ENCODE results near the gene VPS37B. TPM values are rescaled to one million over a fixed set of nuclear protein-coding genes. Genes with fewer than 3 reads are reported as not detected.

The VPS37B gene
- total and polyA plus RNA-seq, 4 experiments from 2014 or later, result 18.8 to 23.7 (median 22.2) TPM

DNA sequence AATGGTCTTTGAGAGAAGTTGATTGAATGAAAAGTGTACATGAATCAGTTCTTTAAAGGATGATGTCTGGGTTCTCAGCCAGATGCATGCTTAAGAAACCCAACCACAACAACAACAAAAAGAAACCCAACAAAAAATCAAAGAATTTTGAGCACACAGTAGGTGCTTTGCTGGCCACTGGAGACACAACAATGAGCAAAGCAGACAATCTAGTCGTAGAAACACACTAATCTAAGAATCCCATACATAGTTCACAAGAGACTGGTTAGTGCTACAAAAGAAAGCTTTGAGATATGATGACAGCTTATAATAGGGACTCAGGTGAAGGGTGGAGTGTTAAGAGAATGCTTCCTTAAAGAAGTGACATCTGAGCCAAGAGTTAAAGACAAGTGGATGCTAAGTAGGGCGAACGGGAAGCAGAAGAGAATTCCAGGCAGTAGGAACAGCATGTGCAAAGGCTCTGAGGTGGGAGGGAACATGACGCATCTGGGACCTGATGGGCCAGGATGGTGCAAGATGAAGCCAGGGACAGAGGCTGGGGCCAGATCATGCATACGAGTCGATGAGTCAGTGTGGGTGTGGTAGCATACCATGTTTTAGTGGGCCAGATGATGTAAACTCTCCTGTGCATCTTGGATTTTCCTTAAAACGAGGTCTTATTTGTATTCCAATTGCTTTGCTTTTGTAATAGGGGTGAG, 65.3 kb downstream of the VPS37B start:
- no peaks in the 10 kb centered on the region for H3K9me3 Mint-ChIP-seq
- peaks cover 0 to 4% of the 10 kb centered on the region in 2 donors for H3K36me3 Mint-ChIP-seq
- Histone ChIP-seq H3K4me1 (ENCODE audit: insufficient read depth, low read length) (peaks cover 15% of the 10 kb centered on the region), H3K27ac (ENCODE audit: low read depth, low read length) (no peak overlapping the region), H3K9me3 (ENCODE audit: control insufficient read depth in 1 of 2, low read length in 2 of 2) (no peaks in the 10 kb centered on the region), H3K4me3 (ENCODE audit: low read length in 2 of 2) (no peak overlapping the region), H3K36me3 (ENCODE audit: insufficient read depth, low read length) (no peaks in the 10 kb centered on the region), H3K27me3 (ENCODE audit: insufficient read depth, low read length) (no peaks in the 10 kb centered on the region)
- POLR2A ChIA-PET (ENCODE audit: partially characterized antibody), result no interaction called here
- peaks cover 0 to 2% of the 10 kb centered on the region in 2 donors for H3K27me3 Mint-ChIP-seq
- no peak for DNase-seq
- no peak overlapping the region for H3K4me3 Mint-ChIP-seq
- peaks cover 7 to 21% (median 12%) of the 10 kb centered on the region in 4 donors for H3K4me1 Mint-ChIP-seq
- intact Hi-C loops (cut with micrococcal nuclease), result loop anchor here (10.0 kb wide), 1 partner anchor 56 kb away; the partner anchor contains the start of gene CCDC62
- CTCF ChIA-PET (ENCODE audit: partially characterized antibody), result no interaction called here
- H3K27ac Mint-ChIP-seq, result peak overlapping the region in 2 of 7 donors; percentile 2 to 63

DNA sequence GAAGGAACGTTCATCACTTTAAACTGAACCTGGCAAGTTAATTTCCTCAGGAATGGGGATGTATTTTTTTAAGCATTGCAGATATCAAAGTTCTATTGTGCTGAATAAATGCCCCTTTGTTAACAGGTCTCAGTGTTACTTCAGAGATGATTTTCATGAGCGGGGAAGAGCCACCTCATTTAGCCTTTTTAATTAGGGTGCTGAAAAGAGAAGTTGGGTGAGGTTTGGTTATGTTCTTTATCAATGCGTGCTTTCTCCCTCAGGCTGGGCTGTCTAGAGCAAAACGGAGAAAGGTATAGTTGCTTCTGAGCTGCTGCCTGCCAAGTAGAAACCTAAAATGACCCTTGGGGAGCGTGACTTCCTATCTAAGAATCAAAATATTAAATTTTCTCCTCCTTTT, 68.7 kb downstream of the VPS37B start:
- Mint-ChIP-seq H3K27me3 (peaks cover 0 to 2% of the 10 kb centered on the region in 2 donors), H3K9me3 (no peaks in the 10 kb centered on the region), H3K36me3 (no peaks in the 10 kb centered on the region), H3K4me1 (peaks cover 0 to 5% (median 1%) of the 10 kb centered on the region in 4 donors), H3K4me3 (no peak overlapping the region), H3K27ac (no peak overlapping the region)
- DNase-seq, result no peak
- no peak overlapping the region for H3K4me3 ChIP-seq (ENCODE audit: low read length in 2 of 2)
- H3K27ac ChIP-seq (ENCODE audit: low read depth, low read length), result no peak overlapping the region
- intact Hi-C loops (cut with micrococcal nuclease), result no loop called here
- H3K4me1 ChIP-seq (ENCODE audit: insufficient read depth, low read length), result peaks cover 7% of the 10 kb centered on the region
- no peaks in the 10 kb centered on the region for H3K27me3 ChIP-seq (ENCODE audit: insufficient read depth, low read length)
- H3K9me3 ChIP-seq (ENCODE audit: control insufficient read depth in 1 of 2, low read length in 2 of 2), result no peaks in the 10 kb centered on the region
- H3K36me3 ChIP-seq (ENCODE audit: insufficient read depth, low read length), result no peaks in the 10 kb centered on the region
- POLR2A ChIA-PET (ENCODE audit: partially characterized antibody), result interaction anchor here (0.8 kb wide), 1 partner anchor 54 kb away, joined by 3 read pairs; no protein-coding TSS in a partner anchor
- CTCF ChIA-PET (ENCODE audit: partially characterized antibody), result interaction anchor here (0.8 to 1.9 kb wide), 2 partner anchors 15 to 33 kb away, joined by 3 to 7 read pairs; no protein-coding TSS in a partner anchor

DNA sequence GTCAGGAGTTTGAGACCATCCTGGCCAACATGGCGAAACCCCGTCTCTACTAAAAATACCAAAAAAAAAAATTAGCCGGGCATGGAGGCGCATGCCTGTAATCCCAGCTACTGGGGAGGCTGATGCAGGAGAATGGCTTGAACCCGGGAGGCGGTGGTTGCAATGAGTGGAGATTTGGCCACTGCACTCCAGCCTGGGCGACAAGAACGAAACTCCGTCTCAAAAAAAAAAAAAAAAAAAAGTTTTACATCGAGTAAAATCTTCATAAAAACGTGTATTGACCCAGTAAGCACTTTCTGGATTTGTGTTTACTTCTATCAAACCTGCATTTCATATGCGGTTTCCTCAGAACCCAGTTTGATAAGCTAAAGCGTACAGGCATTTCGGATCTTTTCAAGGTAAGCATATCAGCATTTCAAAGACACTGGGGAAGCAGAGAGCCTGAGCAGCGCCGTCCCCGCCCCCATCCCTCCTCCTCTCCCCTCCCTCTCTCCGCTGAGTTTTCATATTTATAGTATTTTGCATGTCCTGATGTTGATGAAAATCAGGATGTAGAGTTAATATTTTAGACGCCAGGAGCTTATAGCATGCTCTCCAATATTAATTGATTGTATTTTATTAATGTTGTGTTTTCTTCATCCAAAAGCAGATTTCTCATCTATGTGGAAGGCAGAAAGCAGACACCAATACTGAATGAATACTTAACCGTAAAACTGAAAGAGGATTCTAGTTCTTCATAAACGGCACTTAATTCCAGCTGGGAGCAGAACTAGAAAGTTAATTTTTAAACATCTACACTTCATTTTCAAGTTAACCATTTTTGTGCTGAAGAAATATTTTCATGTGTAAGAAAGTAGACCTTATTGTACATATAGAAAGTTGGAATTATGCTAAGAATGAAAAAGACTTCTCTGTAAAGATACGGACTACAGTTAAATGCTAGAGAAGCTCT, 69.9 kb downstream of the VPS37B start:
- ChIA-PET CTCF (ENCODE audit: partially characterized antibody) (interaction anchor here (1.9 kb wide), 1 partner anchor 32 kb away, joined by 7 read pairs; no protein-coding TSS in a partner anchor), POLR2A (ENCODE audit: partially characterized antibody) (interaction anchor here (0.6 to 1.3 kb wide), 3 partner anchors 10 to 254 kb away, joined by 3 to 6 read pairs (median 3); no protein-coding TSS in a partner anchor)
- Mint-ChIP-seq H3K9me3 (no peaks in the 10 kb centered on the region), H3K4me3 (peak overlapping the region in 7 of 8 donors; percentile 10 to 66 (median 49)), H3K27me3 (peaks cover 0 to 2% of the 10 kb centered on the region in 2 donors), H3K36me3 (no peaks in the 10 kb centered on the region), H3K27ac (no peak overlapping the region), H3K4me1 (peaks cover 0 to 5% (median 1%) of the 10 kb centered on the region in 4 donors)
- Histone ChIP-seq H3K4me3 (ENCODE audit: low read length in 2 of 2) (no peak overlapping the region), H3K27ac (ENCODE audit: low read depth, low read length) (no peak overlapping the region), H3K36me3 (ENCODE audit: insufficient read depth, low read length) (no peaks in the 10 kb centered on the region), H3K4me1 (ENCODE audit: insufficient read depth, low read length) (peaks cover 7% of the 10 kb centered on the region), H3K27me3 (ENCODE audit: insufficient read depth, low read length) (no peaks in the 10 kb centered on the region), H3K9me3 (ENCODE audit: control insufficient read depth in 1 of 2, low read length in 2 of 2) (no peaks in the 10 kb centered on the region)
- intact Hi-C loops (cut with micrococcal nuclease), result no loop called here
- DNase-seq, result peak in 1 of 5 donors; percentile 7

GRCh38 chr12:122823429-122823828, 72.5 kb downstream of the VPS37B start:
- Mint-ChIP-seq H3K4me1 (peaks cover 0 to 5% (median 0%) of the 10 kb centered on the region in 4 donors), H3K36me3 (no peaks in the 10 kb centered on the region), H3K27me3 (no peaks in the 10 kb centered on the region), H3K4me3 (no peak overlapping the region), H3K9me3 (no peaks in the 10 kb centered on the region), H3K27ac (no peak overlapping the region)
- POLR2A ChIA-PET (ENCODE audit: partially characterized antibody), result no interaction called here
- Histone ChIP-seq H3K4me3 (ENCODE audit: low read length in 2 of 2) (no peak overlapping the region), H3K9me3 (ENCODE audit: control insufficient read depth in 1 of 2, low read length in 2 of 2) (no peaks in the 10 kb centered on the region), H3K4me1 (ENCODE audit: insufficient read depth, low read length) (peaks cover 7% of the 10 kb centered on the region), H3K36me3 (ENCODE audit: insufficient read depth, low read length) (no peaks in the 10 kb centered on the region), H3K27ac (ENCODE audit: low read depth, low read length) (no peak overlapping the region), H3K27me3 (ENCODE audit: insufficient read depth, low read length) (no peaks in the 10 kb centered on the region)
- DNase-seq, result no peak
- intact Hi-C loops (cut with micrococcal nuclease), result no loop called here
- CTCF ChIA-PET (ENCODE audit: partially characterized antibody), result no interaction called here

DNA sequence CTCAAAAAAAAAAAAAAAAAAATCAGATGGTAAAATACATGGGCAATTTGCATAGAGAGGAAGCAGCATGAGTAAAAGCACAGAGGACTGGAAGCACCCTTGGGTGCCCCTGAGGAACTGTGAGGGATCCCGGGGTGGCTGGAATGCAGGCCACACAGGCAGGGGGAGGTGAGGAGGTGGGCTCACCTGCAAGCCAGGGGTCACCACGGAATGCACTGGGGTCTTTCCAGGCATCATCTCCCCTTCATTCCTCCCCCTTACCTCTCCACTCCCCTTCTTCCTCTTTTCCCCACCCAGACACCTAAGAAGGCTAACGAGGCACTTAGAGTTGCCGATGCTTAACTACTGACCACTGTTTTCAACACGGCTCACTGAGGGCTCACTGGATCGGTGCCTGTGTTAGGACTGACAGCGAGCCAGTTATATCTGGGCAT, 75.1 kb downstream of the VPS37B start:
- no peak overlapping the region for H3K4me3 ChIP-seq (ENCODE audit: low read length in 2 of 2)
- H3K4me1 ChIP-seq (ENCODE audit: insufficient read depth, low read length), result no peaks in the 10 kb centered on the region
- ChIA-PET POLR2A (ENCODE audit: partially characterized antibody) (no interaction called here), CTCF (ENCODE audit: partially characterized antibody) (no interaction called here)
- no peaks in the 10 kb centered on the region for H3K9me3 Mint-ChIP-seq
- no peaks in the 10 kb centered on the region for H3K4me1 Mint-ChIP-seq
- no peak overlapping the region for H3K27ac Mint-ChIP-seq
- H3K27me3 ChIP-seq (ENCODE audit: insufficient read depth, low read length), result no peaks in the 10 kb centered on the region
- no peaks in the 10 kb centered on the region for H3K27me3 Mint-ChIP-seq
- no peaks in the 10 kb centered on the region for H3K9me3 ChIP-seq (ENCODE audit: control insufficient read depth in 1 of 2, low read length in 2 of 2)
- no peak overlapping the region for H3K4me3 Mint-ChIP-seq
- no peak overlapping the region for H3K27ac ChIP-seq (ENCODE audit: low read depth, low read length)
- H3K36me3 ChIP-seq (ENCODE audit: insufficient read depth, low read length), result no peaks in the 10 kb centered on the region
- no peaks in the 10 kb centered on the region for H3K36me3 Mint-ChIP-seq
- intact Hi-C loops (cut with micrococcal nuclease), result no loop called here
- no peak for DNase-seq

DNA sequence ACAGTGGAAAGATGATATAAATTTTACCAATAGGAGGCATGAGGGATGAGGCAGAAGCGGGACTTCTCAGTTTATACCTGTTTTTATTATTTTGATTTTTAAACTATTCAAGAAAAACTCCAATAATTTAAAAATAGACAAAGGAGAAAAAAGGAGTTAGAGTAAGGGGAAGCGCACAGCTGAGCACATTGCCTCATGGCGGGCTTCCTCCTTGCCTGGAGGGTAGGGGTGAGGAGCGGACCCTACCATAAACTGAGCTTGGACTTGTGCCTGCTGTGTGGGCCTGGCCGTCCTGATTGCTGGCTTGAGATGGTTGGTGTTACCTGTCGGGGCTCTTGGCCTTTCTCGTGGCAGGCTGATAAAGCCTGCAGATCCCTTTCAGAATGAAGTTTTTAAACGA, 75.8 kb downstream of the VPS37B start:
- no peaks in the 10 kb centered on the region for H3K27me3 ChIP-seq (ENCODE audit: insufficient read depth, low read length)
- Mint-ChIP-seq H3K36me3 (no peaks in the 10 kb centered on the region), H3K9me3 (no peaks in the 10 kb centered on the region), H3K27ac (no peak overlapping the region), H3K4me1 (no peaks in the 10 kb centered on the region), H3K27me3 (no peaks in the 10 kb centered on the region), H3K4me3 (no peak overlapping the region)
- no peaks in the 10 kb centered on the region for H3K36me3 ChIP-seq (ENCODE audit: insufficient read depth, low read length)
- DNase-seq, result no peak
- H3K27ac ChIP-seq (ENCODE audit: low read depth, low read length), result no peak overlapping the region
- no peak overlapping the region for H3K4me3 ChIP-seq (ENCODE audit: low read length in 2 of 2)
- ChIA-PET CTCF (ENCODE audit: partially characterized antibody) (no interaction called here), POLR2A (ENCODE audit: partially characterized antibody) (no interaction called here)
- H3K9me3 ChIP-seq (ENCODE audit: control insufficient read depth in 1 of 2, low read length in 2 of 2), result no peaks in the 10 kb centered on the region
- no peaks in the 10 kb centered on the region for H3K4me1 ChIP-seq (ENCODE audit: insufficient read depth, low read length)
- intact Hi-C loops (cut with micrococcal nuclease), result no loop called here

DNA sequence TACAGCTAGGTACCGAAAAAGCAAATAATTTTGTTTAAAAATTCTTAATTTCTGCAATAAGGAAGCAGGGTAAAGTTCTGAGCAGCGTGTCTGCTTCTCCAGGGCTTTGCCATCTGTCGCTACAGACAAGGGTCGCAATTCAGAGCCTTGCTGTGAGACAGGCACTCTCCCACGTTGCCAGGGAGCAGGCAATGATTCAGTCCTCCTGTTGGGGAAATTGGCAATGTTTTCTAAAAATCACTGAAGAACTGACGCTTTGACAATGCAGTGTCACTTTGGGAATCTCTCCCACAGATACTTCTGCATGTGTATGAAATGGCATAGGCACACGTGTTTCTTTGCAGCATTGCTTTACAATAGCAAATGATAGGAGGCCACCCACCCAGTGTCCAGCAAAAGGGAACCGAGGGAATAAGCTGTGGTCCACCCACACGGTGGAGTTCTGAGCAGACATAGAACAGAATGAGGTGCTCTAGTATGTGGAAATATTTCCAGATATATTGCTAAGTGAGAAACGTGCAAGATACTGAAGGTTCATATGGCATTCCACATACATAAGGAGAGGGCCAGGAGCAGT, 76.6 kb downstream of the VPS37B start:
- intact Hi-C loops (cut with micrococcal nuclease), result no loop called here
- Mint-ChIP-seq H3K4me3 (no peak overlapping the region), H3K36me3 (no peaks in the 10 kb centered on the region), H3K27ac (no peak overlapping the region), H3K4me1 (no peaks in the 10 kb centered on the region), H3K9me3 (no peaks in the 10 kb centered on the region), H3K27me3 (no peaks in the 10 kb centered on the region)
- Histone ChIP-seq H3K9me3 (ENCODE audit: control insufficient read depth in 1 of 2, low read length in 2 of 2) (no peaks in the 10 kb centered on the region), H3K4me1 (ENCODE audit: insufficient read depth, low read length) (no peaks in the 10 kb centered on the region), H3K27ac (ENCODE audit: low read depth, low read length) (no peak overlapping the region), H3K4me3 (ENCODE audit: low read length in 2 of 2) (no peak overlapping the region), H3K27me3 (ENCODE audit: insufficient read depth, low read length) (no peaks in the 10 kb centered on the region), H3K36me3 (ENCODE audit: insufficient read depth, low read length) (no peaks in the 10 kb centered on the region)
- DNase-seq, result no peak
- ChIA-PET CTCF (ENCODE audit: partially characterized antibody) (interaction anchor here (2.4 kb wide), 1 partner anchor 26 kb away, joined by 11 read pairs; no protein-coding TSS in a partner anchor), POLR2A (ENCODE audit: partially characterized antibody) (no interaction called here)

All from CD4-positive, alpha-beta memory T cell (primary cell).